GM18517 (cell line): ENCODE measurements around the gene SLC12A7.
A peak's percentile ranks its signal among the peaks of the same experiment; 100 is the strongest.
"Not testable (repeated sequence)": the region's sequence is repeated elsewhere in the genome, so short reads cannot be mapped to it uniquely, and the experiment has no call there.

Source experiments
- ATAC-seq: cut with Tn5 transposase; IDR thresholded peaks from one replicate; pipeline ENCODE4 v1.9.1; 2021; ENCODE audit warnings: mild to moderate bottlenecking, moderate library complexity; ENCODE audit not compliant: unreplicated experiment

Gene SLC12A7

DNA sequence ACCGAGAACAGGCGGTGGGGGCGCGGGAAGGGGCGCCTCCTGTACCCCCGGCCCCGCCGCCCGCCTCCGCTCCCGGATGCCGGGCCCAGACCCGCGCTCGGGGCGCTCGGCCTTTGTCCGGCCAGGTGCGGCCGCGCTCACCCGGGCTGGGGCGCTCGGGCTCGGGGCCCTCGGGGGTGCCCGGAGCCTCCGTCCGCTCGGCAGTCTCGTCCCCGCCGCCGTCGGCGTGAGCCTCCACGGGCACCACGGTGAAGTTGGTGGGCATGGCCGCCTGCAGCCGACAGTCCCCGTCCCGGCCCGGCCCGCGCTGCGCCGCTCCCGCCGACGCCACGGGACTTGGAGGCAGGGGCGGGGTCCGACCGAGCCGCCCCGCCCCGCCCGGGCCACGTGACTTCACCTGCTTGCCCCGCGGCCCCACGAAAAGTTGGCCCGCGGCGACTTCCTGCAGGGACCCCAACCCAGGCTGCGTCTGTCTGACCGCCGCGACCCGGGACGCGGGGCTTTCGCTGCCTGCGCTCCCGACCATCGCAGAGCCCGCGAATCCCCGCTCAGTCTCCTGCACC, at the start of gene SLC12A7:
SLC12A7 (minus strand) TSS at position 337 of the 563 bp plus-strand sequence; CDS start at position 265, 72 bp downstream.
- peak; percentile 65 for ATAC-seq

DNA sequence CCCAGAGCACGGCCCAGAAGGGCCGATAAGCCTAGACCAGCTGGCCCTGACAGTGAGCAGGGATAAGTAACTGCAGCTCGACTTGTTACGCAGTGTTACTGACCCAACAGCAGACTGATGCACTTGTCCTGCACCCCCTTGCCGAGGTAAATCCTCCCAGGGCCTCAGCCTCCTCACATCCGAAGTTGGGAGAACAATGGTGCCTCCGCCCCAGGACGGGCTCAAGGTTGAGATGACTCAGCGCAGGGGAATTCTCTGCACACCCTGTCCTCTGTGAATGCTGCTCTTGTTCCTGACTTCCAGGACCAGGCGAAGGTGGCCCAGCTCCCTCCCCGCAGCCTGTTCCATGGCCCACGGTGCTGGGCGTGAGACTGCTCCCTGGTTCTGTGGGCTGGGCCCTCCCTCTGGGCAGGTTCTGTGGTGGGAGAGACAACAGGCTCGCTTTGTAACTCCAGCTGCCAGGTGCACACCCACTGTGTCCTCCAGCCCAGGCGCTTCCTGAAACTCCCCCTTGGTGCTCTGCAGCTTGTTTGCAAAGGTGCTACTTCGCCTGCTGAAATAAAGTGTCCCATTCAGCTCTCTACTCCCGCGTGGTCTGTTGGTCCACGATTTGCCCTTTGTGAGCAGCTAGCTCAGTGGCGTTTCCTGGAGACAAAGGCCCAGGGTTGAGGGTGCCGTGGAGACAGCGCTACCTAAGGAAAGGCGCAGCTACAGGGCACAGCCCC, 49.4 kb upstream of the SLC12A7 start:
- no peak for ATAC-seq

- no peak for ATAC-seq
Observed at GRCh38 chr5:1159774-1160406, 48.0 kb upstream of the SLC12A7 start.

- ATAC-seq, result no peak
Observed at GRCh38 chr5:1159341-1159675, 47.4 kb upstream of the SLC12A7 start.

- no peak for ATAC-seq
Observed at GRCh38 chr5:1158647-1159340, 46.9 kb upstream of the SLC12A7 start.

- not testable (repeated sequence) for ATAC-seq
Observed at GRCh38 chr5:1157461-1157986, 45.7 kb upstream of the SLC12A7 start.

GRCh38 chr5:1156754-1157460, 45.0 kb upstream of the SLC12A7 start:
- no peak for ATAC-seq

GRCh38 chr5:1156033-1156753, 44.3 kb upstream of the SLC12A7 start:
- no peak for ATAC-seq

DNA sequence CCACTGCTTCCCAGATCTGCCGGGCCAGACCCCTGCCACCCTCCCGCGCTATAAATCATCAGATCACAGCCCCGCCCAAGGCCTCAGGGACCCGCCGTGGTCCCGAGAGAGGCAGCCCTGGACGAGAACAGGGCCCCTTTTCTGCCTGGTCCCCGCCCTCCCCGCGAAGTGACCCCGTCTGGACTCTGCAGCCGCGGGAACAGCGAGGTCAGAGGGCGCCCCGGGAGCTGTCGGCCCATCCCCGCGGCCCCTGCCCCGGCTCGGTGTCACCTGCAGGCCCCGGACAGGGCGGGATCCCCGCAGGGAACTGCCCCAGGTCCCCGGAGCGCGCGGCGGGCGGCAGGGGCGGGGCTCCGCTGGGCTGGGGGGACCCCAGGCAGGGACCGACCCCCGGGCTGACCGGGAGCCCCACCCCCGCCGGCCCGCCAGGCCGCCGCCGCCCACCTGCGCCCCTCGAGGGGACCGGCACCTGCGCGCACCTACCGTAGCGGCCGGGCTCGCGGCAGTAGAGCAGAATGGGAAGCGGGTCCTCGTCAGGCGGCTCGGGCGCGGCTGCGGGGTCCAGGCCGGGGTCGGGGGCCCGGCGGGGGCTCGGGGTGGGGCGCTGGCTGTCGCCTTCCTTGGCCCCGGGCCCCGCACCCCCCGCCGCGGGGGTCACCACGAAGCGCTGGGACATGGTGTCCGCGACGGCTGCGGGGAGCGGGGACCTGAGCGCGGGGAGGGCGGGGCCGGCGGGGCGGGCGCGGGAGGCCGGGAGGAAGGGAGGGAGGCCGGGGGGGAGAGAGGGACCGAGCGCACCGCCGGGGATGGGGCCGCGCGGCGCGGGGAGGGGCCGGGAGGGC, 43.5 kb upstream of the SLC12A7 start:
- no peak for ATAC-seq

DNA sequence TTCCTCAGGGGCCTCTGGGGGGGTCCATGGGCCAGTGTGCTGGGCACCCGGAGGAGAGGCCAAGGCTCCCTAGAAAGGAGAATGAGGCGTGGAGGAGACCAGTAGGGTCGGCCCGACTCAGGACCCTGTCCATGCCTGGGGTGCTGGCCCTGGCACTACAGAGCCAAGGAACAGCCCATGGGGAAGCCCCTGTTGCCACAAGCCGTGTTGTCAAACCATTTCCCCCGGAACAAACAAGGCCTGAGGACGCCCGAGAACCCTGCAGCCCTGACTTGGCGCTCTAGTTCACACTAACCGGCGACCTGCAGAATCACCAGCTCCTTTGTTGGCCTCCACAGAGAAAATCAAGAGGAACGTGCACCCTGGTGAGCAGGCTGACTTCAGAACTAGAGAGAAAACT, 41.6 kb upstream of the SLC12A7 start:
- no peak for ATAC-seq

- ATAC-seq, result no peak
Observed at GRCh38 chr5:1152771-1153282, 41.0 kb upstream of the SLC12A7 start.

DNA sequence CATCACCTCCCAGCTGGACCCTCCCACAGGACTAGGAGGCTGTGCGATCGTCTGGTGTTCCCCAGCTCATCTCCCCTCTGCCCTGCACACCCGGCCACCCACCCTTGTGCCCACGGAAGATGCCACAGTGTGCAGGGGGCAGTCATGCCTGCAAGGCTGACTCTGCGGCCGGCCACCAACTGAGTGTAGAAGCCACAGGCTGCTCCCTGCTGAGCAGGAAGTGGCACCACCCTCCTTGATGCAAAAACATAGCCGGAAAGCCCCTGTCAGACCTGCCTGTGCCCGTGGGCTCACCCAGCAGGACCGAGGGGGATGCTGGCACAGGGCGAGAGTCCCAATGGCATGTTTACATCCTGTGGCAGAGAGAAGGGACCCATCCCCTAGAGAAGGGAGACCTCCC, 40.3 kb upstream of the SLC12A7 start:
- no peak for ATAC-seq

DNA sequence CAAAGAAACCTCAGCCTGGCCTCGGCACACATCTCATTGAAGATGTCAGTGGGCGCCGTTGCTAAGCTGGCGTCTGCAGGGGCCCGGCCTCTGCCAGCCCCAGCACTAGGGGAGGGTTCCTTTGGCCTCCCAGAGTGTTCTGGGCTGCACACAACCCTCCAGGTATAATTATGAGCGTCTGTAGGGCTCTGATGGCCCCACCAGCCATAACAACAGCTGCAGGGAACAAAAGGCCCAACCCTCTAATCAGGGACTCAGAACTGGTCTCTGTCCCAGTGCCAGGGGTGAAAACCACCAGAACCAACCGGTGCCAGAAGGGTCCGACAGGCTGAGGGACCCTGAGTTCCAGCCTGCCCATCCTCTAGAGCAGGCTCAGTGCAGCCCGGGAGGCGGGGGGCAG, 39.5 kb upstream of the SLC12A7 start:
- ATAC-seq, result no peak

- ATAC-seq, result no peak
Observed at GRCh38 chr5:1150866-1151265, 39.0 kb upstream of the SLC12A7 start.

- no peak for ATAC-seq
Observed at GRCh38 chr5:1144638-1145396, 33.0 kb upstream of the SLC12A7 start.

GRCh38 chr5:1144089-1144488, 32.2 kb upstream of the SLC12A7 start:
- no peak for ATAC-seq

DNA sequence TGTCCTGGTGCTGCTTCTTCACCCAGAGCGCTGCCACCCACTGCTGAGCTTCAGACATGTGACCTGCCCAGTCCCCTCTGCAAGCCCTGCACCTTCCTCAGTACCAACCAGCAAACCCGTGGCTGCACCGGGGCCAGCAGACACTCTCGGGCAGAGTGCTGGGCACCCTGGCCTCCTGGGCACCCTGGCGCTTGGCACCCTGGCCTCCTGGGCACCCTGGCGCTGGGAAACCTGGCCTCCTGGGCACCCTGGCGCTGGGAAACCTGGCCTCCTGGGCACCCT, 31.7 kb upstream of the SLC12A7 start:
- ATAC-seq, result no peak

GRCh38 chr5:1142886-1143669, 31.2 kb upstream of the SLC12A7 start:
- no peak for ATAC-seq
